ENCODE measurements around the gene INPP4B.
A peak's percentile ranks its signal among the peaks of the same experiment; 100 is the strongest.

The INPP4B gene

DNA sequence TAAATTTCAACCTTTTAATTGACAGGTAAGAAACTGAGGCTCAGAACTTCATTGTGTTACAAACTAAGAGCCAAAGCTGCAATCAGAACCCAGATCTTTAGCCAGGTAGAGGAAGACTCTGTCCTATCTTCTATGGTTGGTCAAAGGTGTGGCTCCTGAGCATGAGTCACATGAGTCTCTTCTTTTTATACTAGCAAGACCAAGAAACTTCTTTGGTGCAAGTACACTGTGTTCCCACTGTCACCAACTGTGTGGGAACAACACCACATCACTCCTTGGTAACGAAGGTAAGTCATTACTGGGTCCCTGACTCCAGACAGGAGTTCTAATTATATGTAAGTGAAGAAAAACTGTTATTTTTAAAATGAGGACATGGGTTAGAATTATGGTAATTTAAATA, 290.1 kb downstream of the INPP4B start:
- no peak for TF ChIP-seq CTCF (IDR thresholded peaks at IDR 0.05; ENCODE audit: unreplicated experiment in 3 of 3)
- no peak overlapping the region for H3K27ac Mint-ChIP-seq
- peaks cover 7% of the 10 kb centered on the region for H3K27me3 Mint-ChIP-seq (ENCODE audit: low read depth)
- H3K4me3 Mint-ChIP-seq, result no peak overlapping the region
- no peaks in the 10 kb centered on the region for H3K9me3 Mint-ChIP-seq
- no peaks in the 10 kb centered on the region for H3K36me3 Mint-ChIP-seq (ENCODE audit: low read depth)
- H3K4me1 Mint-ChIP-seq, result peaks cover 20% of the 10 kb centered on the region

DNA sequence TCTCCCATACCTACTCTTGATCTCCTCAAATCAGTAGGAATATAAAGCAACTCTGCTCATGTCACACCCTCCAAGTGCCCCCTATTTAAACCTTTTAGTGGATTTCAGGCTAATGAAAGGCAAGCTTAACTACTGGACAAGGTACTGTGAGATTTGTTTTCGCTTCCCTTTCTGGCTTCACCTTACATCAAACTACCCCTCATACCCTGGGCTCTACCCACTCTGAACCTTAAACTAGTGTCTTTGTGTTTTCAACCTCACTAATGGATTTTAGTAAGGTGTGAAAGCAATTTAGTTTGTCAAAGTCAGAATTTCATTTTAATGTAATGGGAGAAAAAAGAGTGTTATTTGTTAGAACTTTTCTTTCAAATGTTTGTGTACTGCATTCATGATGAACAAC, 291.7 kb downstream of the INPP4B start:
- H3K27ac Mint-ChIP-seq, result no peak overlapping the region
- H3K4me1 Mint-ChIP-seq, result peaks cover 27% of the 10 kb centered on the region
- no peak for TF ChIP-seq CTCF (IDR thresholded peaks at IDR 0.05; ENCODE audit: unreplicated experiment in 3 of 3)
- H3K36me3 Mint-ChIP-seq (ENCODE audit: low read depth), result no peaks in the 10 kb centered on the region
- peaks cover 4% of the 10 kb centered on the region for H3K27me3 Mint-ChIP-seq (ENCODE audit: low read depth)
- H3K4me3 Mint-ChIP-seq, result no peak overlapping the region
- H3K9me3 Mint-ChIP-seq, result no peaks in the 10 kb centered on the region

GRCh38 chr4:142551517-142552305, 294.4 kb downstream of the INPP4B start:
- Mint-ChIP-seq H3K9me3 (no peaks in the 10 kb centered on the region), H3K4me3 (no peak overlapping the region), H3K4me1 (peaks cover 26% of the 10 kb centered on the region), H3K27me3 (ENCODE audit: low read depth) (no peaks in the 10 kb centered on the region), H3K27ac (no peak overlapping the region), H3K36me3 (ENCODE audit: low read depth) (no peaks in the 10 kb centered on the region)
- no peak for TF ChIP-seq CTCF (IDR thresholded peaks at IDR 0.05; ENCODE audit: unreplicated experiment in 3 of 3)

- Mint-ChIP-seq H3K9me3 (no peaks in the 10 kb centered on the region), H3K4me1 (peaks cover 19% of the 10 kb centered on the region), H3K27me3 (ENCODE audit: low read depth) (no peaks in the 10 kb centered on the region), H3K4me3 (no peak overlapping the region), H3K36me3 (ENCODE audit: low read depth) (no peaks in the 10 kb centered on the region), H3K27ac (no peak overlapping the region)
- TF ChIP-seq CTCF (IDR thresholded peaks at IDR 0.05; ENCODE audit: unreplicated experiment in 3 of 3), result no peak
These were observed 295.1 kb downstream of the INPP4B start for GRCh38 chr4:142550965-142551364.

- Mint-ChIP-seq H3K9me3 (no peaks in the 10 kb centered on the region), H3K27ac (peak overlapping the region in 1 of 3 experiments; percentile 14), H3K27me3 (ENCODE audit: low read depth) (no peaks in the 10 kb centered on the region), H3K4me1 (peaks cover 18% of the 10 kb centered on the region), H3K36me3 (ENCODE audit: low read depth) (no peaks in the 10 kb centered on the region), H3K4me3 (no peak overlapping the region)
- no peak for TF ChIP-seq CTCF (IDR thresholded peaks at IDR 0.05; ENCODE audit: unreplicated experiment in 3 of 3)
These were observed 296.2 kb downstream of the INPP4B start for GRCh38 chr4:142549726-142550463.

Data from nephron (organoid).